Karpas-422 (cell line): ENCODE data around the gene SPAM1. TPM values are rescaled to one million over a fixed set of nuclear protein-coding genes. Genes with fewer than 3 reads are reported as not detected.
"Not testable (repeated sequence)": the region's sequence is repeated elsewhere in the genome, so short reads cannot be mapped to it uniquely, and the experiment has no call there.

Experiments used
- DNase-seq: peaks from one replicate; pipeline ENCODE4 v3.0.0-alpha.2; 2015
- H2AFZ ChIP-seq: fragments of 200-600 bp; sonication (generic); 2 replicates; pipeline ENCODE4 v1.6.1; 2014; ENCODE audit warnings: antibody characterized with exemption, low read length, mixed read lengths
- H3K27ac ChIP-seq: fragments of 200-600 bp; sonication (generic); 2 replicates; pipeline ENCODE4 v1.5.1; 2014; ENCODE audit warnings: mild to moderate bottlenecking, low read length, moderate library complexity
- H3K27me3 ChIP-seq: fragments of 200-600 bp; sonication (generic); 2 replicates; pipeline ENCODE4 v1.6.1; 2014; ENCODE audit warnings: low read length, mixed read lengths
- H3K36me3 ChIP-seq: fragments of 200-600 bp; sonication (generic); 2 replicates; pipeline ENCODE4 v1.6.1; 2014; ENCODE audit warnings: low read length, mixed read lengths; ENCODE audit not compliant: insufficient read depth
- H3K4me1 ChIP-seq: fragments of 200-600 bp; sonication (generic); 2 replicates; pipeline ENCODE4 v1.6.1; 2014; ENCODE audit warnings: mild to moderate bottlenecking, low read length, mixed read lengths
- H3K4me2 ChIP-seq: fragments of 200-600 bp; sonication (generic); 2 replicates; pipeline ENCODE4 v1.6.1; 2014; ENCODE audit warnings: low read length, low read depth, mild to moderate bottlenecking; ENCODE audit not compliant: poor library complexity, severe bottlenecking
- H3K4me3 ChIP-seq: fragments of 200-600 bp; sonication (generic); 2 replicates; pipeline ENCODE4 v1.5.1; 2014; ENCODE audit warnings: mild to moderate bottlenecking, antibody characterized with exemption, low read length, mixed read lengths
- H3K79me2 ChIP-seq: fragments of 200-600 bp; sonication (generic); 2 replicates; pipeline ENCODE4 v1.6.1; 2014; ENCODE audit warnings: mild to moderate bottlenecking, low read length, mixed read lengths
- H3K9ac ChIP-seq: fragments of 200-600 bp; sonication (generic); 2 replicates; pipeline ENCODE4 v1.6.0; 2014; ENCODE audit warnings: low read length
- H3K9me2 ChIP-seq: fragments of 200-600 bp; sonication (generic), shearing (Covaris generic); replicated peaks from 2 replicates; pipeline ENCODE4 v1.6.0; 2014; ENCODE audit warnings: mild to moderate bottlenecking, low read length, moderate library complexity; ENCODE audit not compliant: insufficient read depth
- H3K9me3 ChIP-seq: fragments of 300-700, 200-600 bp; sonication (generic); 2 replicates; pipeline ENCODE4 v1.6.1; 2014; ENCODE audit warnings: low read length, mixed read lengths
- H4K20me1 ChIP-seq: fragments of 200-600 bp; sonication (generic); 2 replicates; pipeline ENCODE4 v1.6.1; 2014; ENCODE audit warnings: mild to moderate bottlenecking, antibody characterized with exemption, low read length, low read depth; ENCODE audit not compliant: insufficient read depth
- total RNA-seq: library from RNA; depleted of rRNA; stranded (reverse); fragments of >200 nt; shearing (Covaris generic); gene quantifications from 2 replicates; pipeline ENCODE4 v1.2.3, GENCODE V29; 2014; ENCODE audit warnings: low replicate concordance

The SPAM1 gene
- total RNA-seq, 1 experiment from 2014 or later, result not detected

- no peaks in the 10 kb centered on the region for H3K36me3 ChIP-seq
- DNase-seq, result no peak
- no peaks in the 10 kb centered on the region for H3K9me3 ChIP-seq
- no peaks in the 10 kb centered on the region for H3K79me2 ChIP-seq
- H3K27me3 ChIP-seq, result no peaks in the 10 kb centered on the region
- no peaks in the 10 kb centered on the region for H3K4me1 ChIP-seq
- no peak overlapping the region for H3K4me2 ChIP-seq
- H3K9me2 ChIP-seq, result no peaks in the 10 kb centered on the region
- no peak overlapping the region for H3K9ac ChIP-seq
- no peak overlapping the region for H3K4me3 ChIP-seq
- no peak overlapping the region for H3K27ac ChIP-seq
- no peaks in the 10 kb centered on the region for H4K20me1 ChIP-seq
- no peak overlapping the region for H2AFZ ChIP-seq
Observed at GRCh38 chr7:123992913-123993518, 68.0 kb downstream of the SPAM1 start.

- H3K27ac ChIP-seq, result no peak overlapping the region
- H3K9me3 ChIP-seq, result no peaks in the 10 kb centered on the region
- H2AFZ ChIP-seq, result no peak overlapping the region
- no peak overlapping the region for H3K4me2 ChIP-seq
- DNase-seq, result no peak
- H3K4me3 ChIP-seq, result no peak overlapping the region
- no peaks in the 10 kb centered on the region for H3K9me2 ChIP-seq
- no peaks in the 10 kb centered on the region for H3K27me3 ChIP-seq
- no peaks in the 10 kb centered on the region for H3K4me1 ChIP-seq
- H4K20me1 ChIP-seq, result no peaks in the 10 kb centered on the region
- no peaks in the 10 kb centered on the region for H3K36me3 ChIP-seq
- no peak overlapping the region for H3K9ac ChIP-seq
- H3K79me2 ChIP-seq, result no peaks in the 10 kb centered on the region
Observed at GRCh38 chr7:123993996-123994395, 69.0 kb downstream of the SPAM1 start.

- H3K9me3 ChIP-seq, result no peaks in the 10 kb centered on the region
- no peaks in the 10 kb centered on the region for H3K79me2 ChIP-seq
- H4K20me1 ChIP-seq, result no peaks in the 10 kb centered on the region
- no peaks in the 10 kb centered on the region for H3K4me1 ChIP-seq
- H3K27me3 ChIP-seq, result no peaks in the 10 kb centered on the region
- no peak overlapping the region for H3K4me3 ChIP-seq
- no peak overlapping the region for H3K27ac ChIP-seq
- DNase-seq, result no peak
- H3K36me3 ChIP-seq, result no peaks in the 10 kb centered on the region
- no peak overlapping the region for H3K4me2 ChIP-seq
- no peaks in the 10 kb centered on the region for H3K9me2 ChIP-seq
- H3K9ac ChIP-seq, result no peak overlapping the region
- H2AFZ ChIP-seq, result no peak overlapping the region
Observed at GRCh38 chr7:123994449-123994848, 69.4 kb downstream of the SPAM1 start.

GRCh38 chr7:123995617-123996326 is 70.7 kb downstream of the SPAM1 start:
- Histone ChIP-seq H3K36me3 (no peaks in the 10 kb centered on the region), H3K9me2 (no peaks in the 10 kb centered on the region), H3K27ac (no peak overlapping the region), H2AFZ (no peak overlapping the region), H3K27me3 (no peaks in the 10 kb centered on the region), H3K4me1 (no peaks in the 10 kb centered on the region), H3K9ac (no peak overlapping the region), H3K4me2 (no peak overlapping the region), H3K9me3 (no peaks in the 10 kb centered on the region), H3K4me3 (no peak overlapping the region), H4K20me1 (no peaks in the 10 kb centered on the region), H3K79me2 (no peaks in the 10 kb centered on the region)
- no peak for DNase-seq

- Histone ChIP-seq H3K9me2 (no peaks in the 10 kb centered on the region), H2AFZ (no peak overlapping the region), H3K9ac (no peak overlapping the region), H3K79me2 (no peaks in the 10 kb centered on the region), H3K4me2 (no peak overlapping the region), H3K9me3 (no peaks in the 10 kb centered on the region), H3K4me1 (no peaks in the 10 kb centered on the region), H3K27me3 (no peaks in the 10 kb centered on the region), H3K4me3 (no peak overlapping the region), H3K27ac (no peak overlapping the region), H4K20me1 (no peaks in the 10 kb centered on the region), H3K36me3 (no peaks in the 10 kb centered on the region)
- DNase-seq, result no peak
Observed at GRCh38 chr7:123996327-123996625, 71.2 kb downstream of the SPAM1 start.

GRCh38 chr7:123998921-123999320 is 73.9 kb downstream of the SPAM1 start:
- Histone ChIP-seq H3K4me3 (no peak overlapping the region), H3K27me3 (no peaks in the 10 kb centered on the region), H4K20me1 (no peaks in the 10 kb centered on the region), H2AFZ (no peak overlapping the region), H3K4me1 (no peaks in the 10 kb centered on the region), H3K9me2 (no peaks in the 10 kb centered on the region), H3K79me2 (no peaks in the 10 kb centered on the region), H3K4me2 (no peak overlapping the region), H3K27ac (no peak overlapping the region), H3K9me3 (no peaks in the 10 kb centered on the region), H3K9ac (no peak overlapping the region), H3K36me3 (no peaks in the 10 kb centered on the region)
- no peak for DNase-seq

- H3K4me1 ChIP-seq, result no peaks in the 10 kb centered on the region
- H2AFZ ChIP-seq, result no peak overlapping the region
- H3K27me3 ChIP-seq, result no peaks in the 10 kb centered on the region
- no peak overlapping the region for H3K27ac ChIP-seq
- H3K4me3 ChIP-seq, result no peak overlapping the region
- H3K36me3 ChIP-seq, result no peaks in the 10 kb centered on the region
- H3K9me2 ChIP-seq, result no peaks in the 10 kb centered on the region
- H4K20me1 ChIP-seq, result no peaks in the 10 kb centered on the region
- no peak overlapping the region for H3K9ac ChIP-seq
- no peak for DNase-seq
- H3K4me2 ChIP-seq, result no peak overlapping the region
- no peaks in the 10 kb centered on the region for H3K9me3 ChIP-seq
- no peaks in the 10 kb centered on the region for H3K79me2 ChIP-seq
Observed at GRCh38 chr7:123999703-124000102, 74.7 kb downstream of the SPAM1 start.

- not testable (repeated sequence) for H4K20me1 ChIP-seq, H3K79me2 ChIP-seq, H3K4me2 ChIP-seq, DNase-seq, H3K27ac ChIP-seq, H3K27me3 ChIP-seq, H3K4me1 ChIP-seq, H3K9ac ChIP-seq, H3K9me2 ChIP-seq, H2AFZ ChIP-seq, H3K9me3 ChIP-seq, H3K4me3 ChIP-seq, H3K36me3 ChIP-seq
Observed at GRCh38 chr7:124008296-124008695, 83.3 kb downstream of the SPAM1 start.
